ENCODE data around the gene RCN2. TPM values are rescaled to one million over a fixed set of nuclear protein-coding genes. Genes with fewer than 3 reads are reported as not detected.

Gene RCN2
- total RNA-seq, 4 donors from 2014 or later: 12.7 to 34.3 (median 18.5) TPM

DNA sequence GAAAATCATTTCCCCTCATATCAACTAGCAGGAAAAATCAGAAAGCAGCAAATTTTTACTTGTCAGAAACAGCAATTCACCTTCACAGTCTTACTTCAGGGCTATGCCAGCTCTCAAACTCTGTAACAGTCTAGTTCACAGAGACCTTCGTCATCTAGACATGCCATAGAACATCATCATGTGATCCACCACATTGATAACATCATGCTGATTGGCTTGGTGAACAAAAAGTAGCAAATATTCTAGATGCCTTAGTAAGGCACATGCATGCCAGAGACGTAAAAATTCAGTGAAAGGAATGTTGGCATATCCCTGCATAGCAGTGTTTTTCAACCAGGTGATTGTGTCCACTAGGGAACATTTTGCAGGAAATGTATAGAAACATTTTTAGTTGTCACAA is 17.8 kb upstream of the RCN2 start:
- no peak for DNase-seq
- 91% methylated on average over 2 of the region's 2 CpGs; no CpG with 5 or more reads in 1 of the 2 donors for WGBS, 2 donors (ENCODE audit: low coverage in 1 of 2)
- intact Hi-C loops (cut with DNase I; ENCODE audit: low total_unique reads): no loop called here
- H3K36me3 ChIP-seq: no peaks in the 10 kb centered on the region
- TF ChIP-seq POLR2A (IDR thresholded peaks at IDR 0.05): no peak
- TF ChIP-seq POLR2AphosphoS5 (IDR thresholded peaks at IDR 0.05): no peak
- TF ChIP-seq, protein P1, sequence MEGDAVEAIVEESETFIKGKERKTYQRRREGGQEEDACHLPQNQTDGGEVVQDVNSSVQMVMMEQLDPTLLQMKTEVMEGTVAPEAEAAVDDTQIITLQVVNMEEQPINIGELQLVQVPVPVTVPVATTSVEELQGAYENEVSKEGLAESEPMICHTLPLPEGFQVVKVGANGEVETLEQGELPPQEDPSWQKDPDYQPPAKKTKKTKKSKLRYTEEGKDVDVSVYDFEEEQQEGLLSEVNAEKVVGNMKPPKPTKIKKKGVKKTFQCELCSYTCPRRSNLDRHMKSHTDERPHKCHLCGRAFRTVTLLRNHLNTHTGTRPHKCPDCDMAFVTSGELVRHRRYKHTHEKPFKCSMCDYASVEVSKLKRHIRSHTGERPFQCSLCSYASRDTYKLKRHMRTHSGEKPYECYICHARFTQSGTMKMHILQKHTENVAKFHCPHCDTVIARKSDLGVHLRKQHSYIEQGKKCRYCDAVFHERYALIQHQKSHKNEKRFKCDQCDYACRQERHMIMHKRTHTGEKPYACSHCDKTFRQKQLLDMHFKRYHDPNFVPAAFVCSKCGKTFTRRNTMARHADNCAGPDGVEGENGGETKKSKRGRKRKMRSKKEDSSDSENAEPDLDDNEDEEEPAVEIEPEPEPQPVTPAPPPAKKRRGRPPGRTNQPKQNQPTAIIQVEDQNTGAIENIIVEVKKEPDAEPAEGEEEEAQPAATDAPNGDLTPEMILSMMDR (IDR thresholded peaks at IDR 0.05): no peak
- no peak for TF ChIP-seq EP300 (IDR thresholded peaks at IDR 0.05; ENCODE audit: low read depth)
- H3K27ac ChIP-seq: no peak overlapping the region
- H3K27me3 ChIP-seq: no peaks in the 10 kb centered on the region
- H3K4me3 ChIP-seq: no peak overlapping the region
- H3K4me1 ChIP-seq: no peaks in the 10 kb centered on the region
- no peaks in the 10 kb centered on the region for H3K9me3 ChIP-seq
- in situ Hi-C loops (cut with MboI; ENCODE audit: low pct_ligation_motif_present in 1 of 4, low pct_unique_long_range_greater_than_20kb in 1 of 4, low sequenced_read_pairs in 3 of 4): no loop called here

DNA sequence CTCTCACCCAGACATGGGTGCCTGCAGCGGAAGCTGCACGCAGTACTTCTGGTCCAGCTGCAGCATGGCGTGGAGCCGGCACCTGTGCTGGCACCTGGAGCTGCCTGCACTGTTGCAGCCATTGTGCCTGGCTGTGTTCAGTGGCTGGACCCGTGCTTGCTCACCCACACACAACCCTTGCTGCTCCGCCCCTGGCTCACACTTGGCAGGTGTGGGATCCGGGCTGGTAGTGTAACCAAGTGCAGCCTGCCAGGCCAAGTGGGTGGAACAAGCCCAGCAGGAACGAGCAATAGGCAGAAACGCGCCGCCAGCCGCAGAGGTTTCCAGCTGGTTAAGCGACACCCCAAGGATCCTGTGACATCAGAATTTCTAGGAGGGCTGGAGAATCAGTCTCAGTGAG is 15.2 kb upstream of the RCN2 start:
- no peak overlapping the region for H3K27ac ChIP-seq
- H3K4me1 ChIP-seq: no peaks in the 10 kb centered on the region
- no peaks in the 10 kb centered on the region for H3K27me3 ChIP-seq
- WGBS, 2 donors (ENCODE audit: low coverage in 1 of 2): 90% methylated on average over 13 of the region's 13 CpGs; no CpG with 5 or more reads in 1 of the 2 donors
- in situ Hi-C loops (cut with MboI; ENCODE audit: low pct_ligation_motif_present in 1 of 4, low pct_unique_long_range_greater_than_20kb in 1 of 4, low sequenced_read_pairs in 3 of 4): no loop called here
- intact Hi-C loops (cut with DNase I; ENCODE audit: low total_unique reads): no loop called here
- no peak overlapping the region for H3K4me3 ChIP-seq
- no peaks in the 10 kb centered on the region for H3K9me3 ChIP-seq
- no peak for DNase-seq
- TF ChIP-seq, protein P1 (IDR thresholded peaks at IDR 0.05): no peak
- TF ChIP-seq POLR2AphosphoS5 (IDR thresholded peaks at IDR 0.05) (no peak), POLR2A (IDR thresholded peaks at IDR 0.05) (no peak), EP300 (IDR thresholded peaks at IDR 0.05; ENCODE audit: low read depth) (no peak)
- no peaks in the 10 kb centered on the region for H3K36me3 ChIP-seq

DNA sequence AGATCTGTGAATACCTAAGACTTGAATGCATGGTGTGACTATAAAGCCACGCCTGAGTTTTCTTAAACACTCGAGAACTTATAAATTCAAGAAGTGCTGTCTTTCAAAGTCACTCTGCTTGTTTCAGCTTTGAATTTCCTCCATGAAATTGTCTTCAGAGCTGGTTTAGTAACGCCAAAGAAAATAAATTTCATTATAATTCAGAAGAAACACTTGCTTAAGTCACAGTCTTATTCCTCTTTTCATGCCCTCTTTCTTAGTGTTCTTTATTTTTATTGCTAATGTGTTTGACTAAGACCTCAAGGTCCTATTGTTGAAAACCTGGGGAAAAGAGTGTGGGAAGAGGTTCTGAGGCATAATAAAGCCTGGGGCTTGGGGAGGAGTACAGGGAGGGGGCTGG is 3.3 kb upstream of the RCN2 start:
- no peak for DNase-seq
- Histone ChIP-seq H3K4me1 (peaks cover 8 to 20% (median 15%) of the 10 kb centered on the region in 4 donors), H3K36me3 (no peaks in the 10 kb centered on the region), H3K4me3 (no peak overlapping the region), H3K9me3 (no peaks in the 10 kb centered on the region), H3K27me3 (no peaks in the 10 kb centered on the region), H3K27ac (no peak overlapping the region)
- WGBS, 2 donors (ENCODE audit: low coverage in 1 of 2): 65 to 92% methylated on average over 2 to 3 of the region's 3 CpGs
- TF ChIP-seq POLR2A (IDR thresholded peaks at IDR 0.05): no peak
- TF ChIP-seq POLR2AphosphoS5 (IDR thresholded peaks at IDR 0.05): no peak
- TF ChIP-seq, protein P1 (IDR thresholded peaks at IDR 0.05): no peak
- no peak for TF ChIP-seq EP300 (IDR thresholded peaks at IDR 0.05; ENCODE audit: low read depth)
- in situ Hi-C loops (cut with MboI; ENCODE audit: low pct_ligation_motif_present in 1 of 4, low pct_unique_long_range_greater_than_20kb in 1 of 4, low sequenced_read_pairs in 3 of 4): no loop called here
- intact Hi-C loops (cut with DNase I; ENCODE audit: low total_unique reads): no loop called here

DNA sequence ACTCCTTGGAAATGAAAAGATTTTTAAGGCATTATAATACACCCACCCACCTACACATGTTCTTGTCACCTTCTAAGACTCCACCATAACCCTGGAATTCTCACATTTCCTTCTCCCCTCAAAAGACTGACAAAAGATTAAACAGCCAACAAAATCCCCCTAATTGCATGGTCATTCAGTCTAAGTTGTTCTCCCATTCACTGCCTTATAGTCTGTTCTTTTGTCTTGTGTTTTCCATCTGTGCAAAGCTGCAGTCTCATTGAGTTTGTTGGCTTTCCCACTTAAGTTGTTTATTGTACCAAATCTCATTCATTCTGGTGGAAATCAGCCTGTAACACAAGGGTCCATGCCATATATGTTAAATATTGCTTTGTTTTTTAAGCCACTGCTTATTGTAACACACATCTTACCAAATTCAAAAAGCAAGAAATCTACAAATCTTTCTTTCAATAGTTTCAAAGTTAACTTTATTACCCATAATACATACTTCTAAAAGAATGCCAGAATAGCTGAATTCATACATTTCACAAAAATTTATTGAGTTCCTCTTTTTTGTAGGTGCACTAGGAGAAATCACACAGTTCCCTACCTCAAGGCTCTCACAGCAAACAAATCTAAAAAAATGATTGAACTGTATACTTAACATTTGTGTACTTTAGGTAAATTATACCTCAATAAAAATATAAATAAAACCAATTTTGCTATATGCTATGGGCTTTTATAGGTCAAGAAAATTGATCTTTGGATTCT is 2.4 kb upstream of the RCN2 start:
- no peak overlapping the region for H3K27ac ChIP-seq
- peaks cover 0 to 2% (median 0%) of the 10 kb centered on the region in 4 donors for H3K36me3 ChIP-seq
- no peak overlapping the region for H3K4me3 ChIP-seq
- TF ChIP-seq POLR2AphosphoS5 (IDR thresholded peaks at IDR 0.05): no peak
- intact Hi-C loops (cut with DNase I; ENCODE audit: low total_unique reads) (no loop called here), in situ Hi-C loops (cut with MboI; ENCODE audit: low pct_ligation_motif_present in 1 of 4, low pct_unique_long_range_greater_than_20kb in 1 of 4, low sequenced_read_pairs in 3 of 4) (no loop called here)
- no peaks in the 10 kb centered on the region for H3K9me3 ChIP-seq
- H3K4me1 ChIP-seq: peaks cover 8 to 26% (median 15%) of the 10 kb centered on the region in 4 donors
- no peaks in the 10 kb centered on the region for H3K27me3 ChIP-seq
- no peak for DNase-seq

All from transverse colon (tissue), 4 donors.